NK-92 treated with Interleukin-12 subunit alpha and Interleukin-12 subunit beta, amount 100 ng/mL, for 24 hours (cell line): Measurements from ENCODE around the gene RTN4.
A peak's percentile ranks its signal among the peaks of the same experiment; 100 is the strongest.

ENCODE experiments used
- DNase-seq: peaks from one replicate; lab custom pipeline; 2025; lab: John Stamatoyannopoulos, UW

RTN4 gene

GRCh38 chr2:54952425-54952824, 97.8 kb downstream of the RTN4 start:
- DNase-seq, result no peak

DNA sequence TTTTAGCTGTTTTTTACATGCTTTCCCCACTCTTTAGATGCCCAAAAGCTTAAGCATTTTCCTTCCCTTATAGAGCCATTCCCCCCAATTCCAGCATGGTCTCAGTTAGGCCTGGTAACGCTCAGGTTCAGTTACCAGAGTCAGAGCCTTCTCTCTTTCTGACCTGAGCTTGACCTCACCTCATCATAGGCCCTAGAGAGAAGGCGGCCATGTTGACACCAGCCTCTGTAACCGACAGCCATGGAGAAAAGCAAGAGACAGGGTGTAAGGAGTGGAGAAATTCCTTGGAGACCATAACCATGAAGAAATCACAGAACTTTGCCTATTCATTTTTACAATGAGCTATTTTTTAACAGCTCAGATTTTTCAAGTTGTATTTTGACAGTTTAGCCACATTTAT, 99.4 kb downstream of the RTN4 start:
- DNase-seq, result no peak

GRCh38 chr2:54949431-54949830, 100.8 kb downstream of the RTN4 start:
- DNase-seq, result no peak

DNA sequence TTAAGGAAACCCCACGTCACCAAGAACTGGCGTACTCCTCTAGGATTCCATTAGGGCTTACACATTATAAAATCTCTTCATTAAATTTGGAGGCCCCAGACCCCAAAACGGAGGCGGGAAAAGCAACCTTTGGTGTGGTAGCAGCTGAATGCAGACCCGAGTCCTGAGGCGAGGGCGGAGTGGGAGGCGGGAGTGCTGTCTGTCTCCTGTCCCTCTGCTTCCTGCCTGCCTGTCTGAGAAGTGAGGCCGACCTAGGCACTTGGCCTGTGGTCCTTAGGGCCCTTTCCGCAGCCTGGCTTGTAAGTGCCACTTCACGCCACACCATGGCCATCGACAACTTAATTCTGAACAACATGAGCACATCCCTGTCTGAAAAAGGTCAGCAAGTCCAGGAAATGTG, 102.1 kb downstream of the RTN4 start:
- no peak for DNase-seq

DNA sequence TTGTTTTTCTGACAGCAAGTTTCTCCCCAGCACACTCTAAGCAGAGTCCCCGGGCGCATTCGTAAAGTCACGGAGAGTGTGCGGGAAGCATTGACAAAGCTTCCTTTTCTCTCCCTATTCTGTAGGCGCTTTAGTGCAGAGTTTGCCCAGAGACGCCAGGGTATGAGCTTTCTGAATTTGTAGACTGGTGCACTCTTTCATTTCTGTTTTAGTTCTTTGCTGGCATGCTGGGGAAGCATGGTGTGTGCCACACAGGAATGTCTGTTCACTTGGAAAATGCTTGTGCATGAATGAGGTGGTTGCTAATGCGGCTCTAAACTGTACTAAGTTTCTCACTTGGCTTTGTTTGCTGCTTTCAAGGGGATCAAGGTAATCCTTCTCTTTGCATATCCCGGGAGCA, 102.6 kb downstream of the RTN4 start:
- no peak for DNase-seq

GRCh38 chr2:54947136-54947535, 103.1 kb downstream of the RTN4 start:
- DNase-seq, result no peak

- no peak for DNase-seq
Observed at GRCh38 chr2:54946220-54946805, 103.9 kb downstream of the RTN4 start.

- DNase-seq, result peak; percentile 39
Observed at GRCh38 chr2:54945391-54946219, 104.6 kb downstream of the RTN4 start.

DNA sequence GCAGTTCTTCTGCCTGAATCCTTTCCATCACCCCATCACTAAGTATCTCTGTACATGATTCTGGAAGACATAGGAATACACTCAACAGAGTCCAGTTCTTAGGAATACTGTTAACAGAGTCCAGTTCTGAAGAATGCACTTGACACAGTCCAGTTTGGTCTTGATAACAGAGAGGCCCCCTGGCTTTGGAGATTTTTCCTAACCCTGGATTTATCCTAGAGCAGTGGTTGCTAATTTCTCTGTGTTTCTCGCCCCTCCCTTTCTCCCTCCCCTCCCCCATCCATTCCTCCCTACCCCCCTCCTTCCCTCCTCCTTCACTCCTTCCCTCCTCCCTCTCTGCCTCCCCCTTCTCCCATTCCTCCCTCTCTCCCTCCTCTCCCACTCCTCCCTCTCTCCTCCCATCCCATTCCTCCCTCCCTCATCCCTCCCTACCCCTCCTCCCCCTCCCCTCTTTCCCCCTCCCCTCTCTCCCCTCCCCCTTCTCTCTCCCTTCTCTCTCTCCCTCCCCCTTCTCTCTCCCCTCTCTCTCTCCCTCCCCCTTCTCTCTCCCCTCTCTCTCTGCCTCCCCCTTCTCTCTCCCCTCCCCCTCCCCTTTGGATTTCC, 105.4 kb downstream of the RTN4 start:
- no peak for DNase-seq

- peak; percentile 56 for DNase-seq
Observed at GRCh38 chr2:54942373-54942772, 107.9 kb downstream of the RTN4 start.

GRCh38 chr2:54941248-54941984, 108.8 kb downstream of the RTN4 start:
- DNase-seq, result no peak

- no peak for DNase-seq
Observed at GRCh38 chr2:54940723-54941122, 109.5 kb downstream of the RTN4 start.

DNA sequence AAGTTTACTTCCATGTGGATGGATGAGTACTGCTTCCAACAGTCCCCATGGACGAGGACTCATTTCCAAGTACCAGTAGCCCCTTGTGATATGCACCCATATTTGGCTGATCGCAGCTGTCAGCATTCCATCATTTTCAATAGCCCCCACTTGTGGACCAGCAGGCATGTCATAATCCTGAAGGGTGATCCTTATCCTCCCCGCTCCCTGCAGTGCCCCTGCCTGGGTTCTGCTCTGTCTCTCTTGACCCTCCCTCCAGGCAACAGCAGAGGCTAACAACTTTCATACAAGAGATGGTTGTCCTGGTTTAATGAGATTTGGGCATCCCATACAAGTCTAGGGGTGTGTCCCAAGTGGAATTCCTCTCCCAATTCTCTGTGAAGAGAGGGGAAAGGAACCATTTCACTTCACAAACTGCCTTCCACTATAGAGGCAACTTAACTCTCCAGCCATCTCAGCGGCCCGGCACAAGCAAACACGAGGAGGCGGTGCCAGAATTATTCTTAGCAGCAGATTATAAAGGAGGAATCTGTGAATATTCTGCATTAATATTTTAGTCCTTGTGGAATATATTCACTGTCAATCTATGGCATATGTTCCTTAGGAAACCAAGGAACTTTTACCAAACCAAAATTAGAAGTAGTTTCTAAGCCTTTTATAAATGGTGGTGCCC, 110.7 kb downstream of the RTN4 start:
- DNase-seq, result no peak

GRCh38 chr2:54936766-54937165, 113.5 kb downstream of the RTN4 start:
- DNase-seq, result no peak

- DNase-seq, result no peak
Observed at GRCh38 chr2:54935389-54935788, 114.9 kb downstream of the RTN4 start.

DNA sequence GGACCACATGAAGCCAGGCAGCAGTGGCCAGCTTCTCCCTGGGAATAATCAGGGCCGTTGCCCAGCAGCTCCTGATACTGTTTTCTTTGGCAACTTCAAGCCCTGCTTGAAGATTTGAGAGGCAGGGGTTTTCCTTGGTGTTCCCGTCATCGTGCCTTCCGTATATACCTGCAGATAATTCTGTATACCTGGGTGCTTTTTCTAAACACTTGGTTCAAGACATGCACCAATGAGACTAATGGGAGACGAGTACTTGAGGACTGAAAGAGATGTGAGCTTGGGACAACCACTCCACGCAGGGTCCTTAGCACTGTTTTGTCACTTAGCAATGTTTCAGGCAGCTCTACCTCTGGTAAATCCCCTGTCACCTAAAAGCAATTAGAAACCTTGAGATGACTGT, 118.8 kb downstream of the RTN4 start:
- DNase-seq, result no peak

- DNase-seq, result no peak
Observed at GRCh38 chr2:54928719-54929118, 121.5 kb downstream of the RTN4 start.

DNA sequence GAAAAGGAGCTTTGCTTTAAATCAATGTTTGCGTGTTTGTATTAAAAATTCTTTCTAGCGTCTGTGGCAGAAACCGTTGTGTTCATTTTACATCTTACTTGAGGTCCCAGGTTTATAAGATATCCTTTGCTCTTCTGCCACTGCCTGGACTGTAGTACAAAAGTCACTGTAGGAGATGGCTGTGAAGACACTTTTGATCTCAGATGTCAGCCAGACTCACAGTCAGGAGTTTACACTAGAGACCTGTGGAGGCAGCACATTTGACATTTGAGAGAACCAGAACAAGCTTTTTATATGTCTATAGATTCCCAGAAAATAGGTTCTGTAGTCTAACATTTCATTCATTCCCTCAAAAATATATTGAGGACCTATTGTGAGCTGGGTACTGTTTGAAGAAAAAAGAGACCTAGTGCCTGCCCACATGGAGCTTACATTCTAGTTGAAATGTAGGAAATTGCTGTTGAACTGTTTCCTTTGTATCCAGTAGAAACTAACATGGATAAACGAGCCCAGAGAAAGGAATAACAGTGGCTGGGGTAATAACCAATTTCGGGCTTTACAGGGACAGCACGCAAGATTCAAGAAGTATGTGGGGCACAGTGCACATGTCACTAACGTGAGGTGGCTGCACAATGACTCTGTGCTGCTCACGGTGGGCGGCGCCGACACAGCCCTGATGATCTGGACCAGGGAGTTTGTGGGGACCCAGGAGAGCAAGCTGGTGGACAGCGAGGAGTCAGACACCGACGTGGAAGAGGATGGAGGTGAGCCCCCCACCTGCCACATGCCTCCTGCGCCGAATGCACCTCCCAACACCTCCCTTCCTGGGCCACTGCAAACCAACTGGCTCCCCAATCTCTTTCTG, 122.3 kb downstream of the RTN4 start:
- DNase-seq, result no peak

GRCh38 chr2:54927085-54927750, 123.0 kb downstream of the RTN4 start:
- no peak for DNase-seq

GRCh38 chr2:54925022-54925421, 125.2 kb downstream of the RTN4 start:
- no peak for DNase-seq

DNA sequence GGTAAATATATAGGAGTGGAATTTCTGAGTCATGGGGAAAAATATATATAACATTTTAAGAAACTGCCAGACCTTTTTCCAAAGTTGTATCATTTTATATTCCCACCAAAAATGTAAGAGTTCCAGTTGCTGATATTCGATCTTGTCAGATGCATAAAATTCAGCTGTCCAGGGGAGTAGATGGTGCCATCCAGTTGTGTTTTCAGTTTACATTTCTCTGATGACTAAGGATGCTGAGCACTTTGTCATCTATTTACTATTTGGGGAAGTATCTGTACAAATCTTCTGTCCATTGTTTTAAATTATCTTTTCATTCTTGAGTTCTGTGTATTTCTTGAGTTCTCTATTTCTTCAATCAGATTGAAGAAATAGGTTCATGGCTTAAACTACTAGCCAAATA, 126.1 kb downstream of the RTN4 start:
- no peak for DNase-seq
